Loucy (cell line): Measurements from ENCODE around the gene PIP4K2C.

Experiments used
- H2AFZ ChIP-seq: fragments of 200-600 bp; sonication (generic); 2 replicates; pipeline ENCODE4 v1.6.0; 2016; ENCODE audit warnings: antibody characterized with exemption, mild to moderate bottlenecking, low read length, moderate library complexity
- H3F3A ChIP-seq: fragments of 200-600 bp; 2 replicates; pipeline ENCODE4 v1.6.0; 2016; ENCODE audit warnings: antibody characterized with exemption, low read depth, mild to moderate bottlenecking
- H3K27me3 ChIP-seq: fragments of 200-600 bp; sonication (generic); 2 replicates; pipeline ENCODE4 v1.6.1; 2014; ENCODE audit warnings: low read length, mild to moderate bottlenecking; ENCODE audit not compliant: insufficient read depth, poor library complexity, severe bottlenecking
- H3K36me3 ChIP-seq: fragments of 200-600 bp; sonication (generic); 2 replicates; pipeline ENCODE4 v1.6.1; 2016; ENCODE audit warnings: low read length; ENCODE audit not compliant: insufficient read depth
- H3K4me1 ChIP-seq: fragments of 200-600 bp; sonication (generic); 2 replicates; pipeline ENCODE4 v1.5.1; 2014; ENCODE audit warnings: low read length, mild to moderate bottlenecking; ENCODE audit not compliant: insufficient read depth, poor library complexity, severe bottlenecking
- H3K4me2 ChIP-seq: fragments of 200-600 bp; sonication (generic); 2 replicates; pipeline ENCODE4 v1.6.0; 2014; ENCODE audit warnings: antibody characterized with exemption, low read length, low read depth, mild to moderate bottlenecking; ENCODE audit not compliant: poor library complexity, severe bottlenecking
- H3K4me3 ChIP-seq: fragments of 200-600 bp; sonication (generic); 2 replicates; pipeline ENCODE4 v1.5.1; 2014; ENCODE audit warnings: low read length, mild to moderate bottlenecking, mixed read lengths; ENCODE audit not compliant: poor library complexity, severe bottlenecking
- H3K79me2 ChIP-seq: fragments of 200-600 bp; sonication (generic); 2 replicates; pipeline ENCODE4 v1.6.1; 2014; ENCODE audit warnings: low read length; ENCODE audit not compliant: insufficient read depth
- H3K9ac ChIP-seq: fragments of 200-600 bp; sonication (generic); 2 replicates; pipeline ENCODE4 v1.6.0; 2014; ENCODE audit warnings: mild to moderate bottlenecking, low read depth, low read length, moderate library complexity; ENCODE audit not compliant: poor library complexity, severe bottlenecking
- H3K9me2 ChIP-seq: fragments of 200-600 bp; sonication (generic); replicated peaks from 2 replicates; pipeline ENCODE4 v1.6.1; 2016; ENCODE audit warnings: low read depth, low read length, mixed read lengths
- H3K9me3 ChIP-seq: fragments of 200-600 bp; sonication (generic); 2 replicates; pipeline ENCODE4 v1.6.1; 2014; ENCODE audit warnings: mild to moderate bottlenecking, antibody characterized with exemption, low read length, low read depth; ENCODE audit not compliant: insufficient read depth
- H4K20me1 ChIP-seq: fragments of 200-600 bp; sonication (generic); 2 replicates; pipeline ENCODE4 v1.6.0; 2014; ENCODE audit warnings: antibody characterized with exemption, low read length, mild to moderate bottlenecking; ENCODE audit not compliant: insufficient read depth, poor library complexity, severe bottlenecking
- EZH2phosphoT487 ChIP-seq: fragments of 200-600 bp; IDR thresholded peaks from 2 replicates; pipeline ENCODE4 v1.6.1; 2018; ENCODE audit warnings: antibody characterized with exemption, mild to moderate bottlenecking, moderate library complexity, borderline replicate concordance
- TF ChIP-seq, protein P1 (sequence below): fragments of 200-600 bp; sonication (generic); conservative IDR thresholded peaks from 2 replicates; pipeline ENCODE4 v1.5.1; 2014; ENCODE audit warnings: mild to moderate bottlenecking, antibody characterized with exemption, low read length

The PIP4K2C gene

DNA sequence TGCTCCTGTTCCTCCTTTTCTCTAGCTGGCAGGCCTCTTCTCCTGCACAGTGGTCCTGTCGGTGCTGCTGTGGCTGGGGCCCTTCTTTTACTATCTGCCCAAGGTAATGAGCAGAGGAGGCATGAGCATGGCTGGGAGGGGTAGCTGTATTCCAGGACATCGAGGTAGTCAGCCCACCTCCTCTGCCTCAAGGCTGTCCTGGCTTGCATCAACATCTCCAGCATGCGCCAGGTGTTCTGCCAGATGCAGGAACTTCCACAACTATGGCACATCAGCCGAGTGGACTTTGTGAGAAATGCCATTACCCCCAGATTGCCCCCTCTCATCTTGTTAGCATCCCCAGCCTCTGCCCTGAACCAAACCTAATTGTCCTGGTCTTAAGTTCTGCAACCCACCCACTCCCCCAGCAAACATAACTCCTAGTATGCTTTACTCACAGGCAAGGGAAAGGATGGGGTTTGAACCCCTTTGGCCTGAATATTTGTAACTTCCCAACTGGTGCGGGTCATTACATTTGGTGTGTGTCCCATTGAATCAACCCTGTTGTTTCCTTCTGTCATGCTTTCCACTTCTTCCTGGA lies 32.9 kb downstream of the PIP4K2C start:
- no peak for TF ChIP-seq EZH2phosphoT487
- TF ChIP-seq, protein P1, sequence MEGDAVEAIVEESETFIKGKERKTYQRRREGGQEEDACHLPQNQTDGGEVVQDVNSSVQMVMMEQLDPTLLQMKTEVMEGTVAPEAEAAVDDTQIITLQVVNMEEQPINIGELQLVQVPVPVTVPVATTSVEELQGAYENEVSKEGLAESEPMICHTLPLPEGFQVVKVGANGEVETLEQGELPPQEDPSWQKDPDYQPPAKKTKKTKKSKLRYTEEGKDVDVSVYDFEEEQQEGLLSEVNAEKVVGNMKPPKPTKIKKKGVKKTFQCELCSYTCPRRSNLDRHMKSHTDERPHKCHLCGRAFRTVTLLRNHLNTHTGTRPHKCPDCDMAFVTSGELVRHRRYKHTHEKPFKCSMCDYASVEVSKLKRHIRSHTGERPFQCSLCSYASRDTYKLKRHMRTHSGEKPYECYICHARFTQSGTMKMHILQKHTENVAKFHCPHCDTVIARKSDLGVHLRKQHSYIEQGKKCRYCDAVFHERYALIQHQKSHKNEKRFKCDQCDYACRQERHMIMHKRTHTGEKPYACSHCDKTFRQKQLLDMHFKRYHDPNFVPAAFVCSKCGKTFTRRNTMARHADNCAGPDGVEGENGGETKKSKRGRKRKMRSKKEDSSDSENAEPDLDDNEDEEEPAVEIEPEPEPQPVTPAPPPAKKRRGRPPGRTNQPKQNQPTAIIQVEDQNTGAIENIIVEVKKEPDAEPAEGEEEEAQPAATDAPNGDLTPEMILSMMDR: no peak
- Histone ChIP-seq H2AFZ (no peak overlapping the region), H3K4me1 (no peaks in the 10 kb centered on the region), H3K4me3 (no peak overlapping the region), H3K9me3 (no peaks in the 10 kb centered on the region), H3K36me3 (no peaks in the 10 kb centered on the region), H3K79me2 (no peaks in the 10 kb centered on the region), H3K27me3 (no peaks in the 10 kb centered on the region), H3F3A (no peaks in the 10 kb centered on the region), H3K9me2 (no peaks in the 10 kb centered on the region), H4K20me1 (no peaks in the 10 kb centered on the region), H3K9ac (no peak overlapping the region), H3K4me2 (no peak overlapping the region)

DNA sequence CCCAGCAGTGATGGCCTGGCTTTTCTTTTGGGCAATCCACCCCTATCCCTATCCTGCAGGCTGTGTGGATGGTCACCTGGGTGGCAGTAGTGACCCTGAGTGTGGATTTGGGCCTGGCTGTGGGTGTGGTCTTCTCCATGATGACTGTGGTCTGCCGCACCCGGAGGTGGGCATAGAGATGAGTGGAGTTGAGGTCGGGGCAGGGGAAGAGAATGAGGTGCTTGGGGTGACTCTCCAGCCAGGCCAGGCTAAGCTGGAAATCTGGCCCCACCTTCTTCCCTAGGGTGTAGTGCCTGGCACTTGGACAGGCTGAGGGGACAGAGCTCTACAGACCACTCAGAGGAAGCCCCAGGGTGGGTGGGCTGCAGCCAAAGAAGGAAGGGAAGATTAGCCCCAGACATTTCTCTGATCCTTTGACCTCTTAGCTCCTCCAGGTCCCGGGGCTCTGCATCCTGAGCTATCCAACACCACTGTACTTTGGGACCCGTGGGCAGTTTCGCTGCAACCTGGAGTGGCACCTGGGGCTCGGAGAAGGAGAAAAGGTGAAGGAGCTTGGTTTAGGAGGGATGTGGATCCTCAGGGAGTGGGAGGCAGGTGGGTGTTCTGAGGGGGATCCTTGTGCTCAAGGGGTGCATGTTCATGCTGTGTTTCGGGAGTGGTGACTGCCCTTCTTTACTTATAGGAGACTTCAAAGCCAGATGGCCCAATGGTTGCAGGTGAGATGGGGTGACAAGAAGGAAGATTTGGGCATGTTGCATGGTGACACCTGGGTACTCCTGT lies 33.6 kb downstream of the PIP4K2C start:
- Histone ChIP-seq H2AFZ (no peak overlapping the region), H3K9me2 (no peaks in the 10 kb centered on the region), H3K9ac (no peak overlapping the region), H3K27me3 (no peaks in the 10 kb centered on the region), H3K4me3 (no peak overlapping the region), H3K4me1 (no peaks in the 10 kb centered on the region), H3K79me2 (no peaks in the 10 kb centered on the region), H3K4me2 (no peak overlapping the region), H3F3A (no peaks in the 10 kb centered on the region), H3K9me3 (no peaks in the 10 kb centered on the region), H4K20me1 (no peaks in the 10 kb centered on the region), H3K36me3 (no peaks in the 10 kb centered on the region)
- TF ChIP-seq EZH2phosphoT487: no peak
- TF ChIP-seq, protein P1: no peak

DNA sequence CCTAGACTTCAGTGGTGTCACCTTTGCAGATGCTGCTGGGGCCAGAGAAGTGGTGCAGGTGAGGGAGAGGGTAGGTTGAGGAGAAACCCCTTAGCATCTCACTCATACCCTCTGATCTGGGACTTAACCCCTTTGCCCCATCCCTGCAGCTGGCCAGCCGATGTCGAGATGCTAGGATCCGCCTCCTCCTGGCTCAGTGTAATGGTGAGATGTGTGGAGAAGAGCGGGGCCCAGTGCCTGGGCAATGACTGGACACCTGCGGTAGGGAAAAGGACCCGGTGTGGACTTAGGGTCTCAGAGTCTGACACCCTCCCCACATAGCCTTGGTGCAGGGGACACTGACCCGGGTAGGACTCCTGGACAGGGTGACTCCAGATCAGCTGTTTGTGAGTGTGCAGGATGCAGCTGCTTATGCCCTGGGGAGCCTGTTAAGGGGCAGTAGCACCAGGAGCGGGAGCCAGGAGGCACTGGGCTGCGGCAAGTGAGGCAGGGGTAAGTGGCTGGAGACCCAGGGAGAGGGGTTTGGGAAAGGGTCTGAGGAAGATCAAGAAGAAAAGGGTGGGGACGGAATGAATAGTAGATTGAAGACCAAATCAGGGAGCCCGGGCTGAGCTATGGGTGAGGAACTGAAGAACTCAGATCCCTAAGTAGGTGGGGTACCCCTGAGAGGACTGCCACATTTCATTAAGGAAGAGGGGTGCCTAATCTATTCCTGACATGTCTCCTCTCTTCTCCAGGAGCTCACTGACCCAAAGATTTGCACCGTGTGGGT lies 34.5 kb downstream of the PIP4K2C start:
- no peak overlapping the region for H3K4me3 ChIP-seq
- H3K27me3 ChIP-seq: no peaks in the 10 kb centered on the region
- H3F3A ChIP-seq: no peaks in the 10 kb centered on the region
- H3K9me2 ChIP-seq: no peaks in the 10 kb centered on the region
- H4K20me1 ChIP-seq: no peaks in the 10 kb centered on the region
- no peaks in the 10 kb centered on the region for H3K4me1 ChIP-seq
- H3K4me2 ChIP-seq: no peak overlapping the region
- no peak overlapping the region for H3K9ac ChIP-seq
- no peaks in the 10 kb centered on the region for H3K36me3 ChIP-seq
- no peak overlapping the region for H2AFZ ChIP-seq
- TF ChIP-seq, protein P1: no peak
- TF ChIP-seq EZH2phosphoT487: no peak
- no peaks in the 10 kb centered on the region for H3K9me3 ChIP-seq
- H3K79me2 ChIP-seq: no peaks in the 10 kb centered on the region
